Lower leg skin (tissue), 4 donors: ENCODE results near the gene MTLN. TPM values are rescaled to one million over a fixed set of nuclear protein-coding genes. Genes with fewer than 3 reads are reported as not detected.
"Not testable (repeated sequence)": the region's sequence is repeated elsewhere in the genome, so short reads cannot be mapped to it uniquely, and the experiment has no call there.

ENCODE experiments used
- DNase-seq, 2 donors: peaks; one replicate each; pipeline ENCODE4 v3.0.0-alpha.2; 2019; ENCODE audit warnings: low spot score in 2 of 2
- H3K4me3 ChIP-seq: fragments of 200-600 bp; sonication (generic); 2 replicates; pipeline ENCODE4 v1.5.1; 2017; ENCODE audit warnings: mild to moderate bottlenecking, low read depth; ENCODE audit not compliant: poor library complexity, severe bottlenecking
- CTCF ChIP-seq, 3 donors: fragments of 450-650 bp; IDR thresholded peaks; one replicate each; pipeline ENCODE4 v1.5.1; 2016; ENCODE audit warnings: antibody characterized with exemption in 3 of 3, mild to moderate bottlenecking in 3 of 3, moderate library complexity in 2 of 3
- POLR2A ChIP-seq, 2 donors: fragments of 450-650 bp; IDR thresholded peaks; one replicate each; pipeline ENCODE4 v1.6.1; 2016 to 2017; ENCODE audit warnings: antibody characterized with exemption in 2 of 2, mild to moderate bottlenecking in 1 of 2, moderate library complexity in 1 of 2
- WGBS, 2 donors: methylation state at CpG; one replicate each; pipeline ENCODE4 v1.1.5; 2018; 5-methylcytosine and 5-hydroxymethylcytosine counted together
- intact Hi-C: fragments of 100-400 bp; cut with DNase I; formaldehyde crosslinking; loops from one replicate; pipeline ENCODE4 v1.15.0; 2023; ENCODE audit warnings: low total_unique reads
- total RNA-seq, 4 donors: library from RNA; depleted of rRNA; stranded (reverse); fragments of >200 nt; gene quantifications; one replicate each; pipeline ENCODE4 v1.1.0, GENCODE V29; 2016

The MTLN gene
- total RNA-seq, 4 donors from 2014 or later = 49.6 to 138 (median 67.7) TPM

- DNase-seq = no peak
- no peak overlapping the region for H3K4me3 ChIP-seq
- WGBS, 2 donors = 74 to 75% methylated on average over 2 of the region's 2 CpGs
- intact Hi-C loops = no loop called here
- TF ChIP-seq POLR2A (IDR thresholded peaks at IDR 0.05) (no peak), CTCF (IDR thresholded peaks at IDR 0.05) (no peak)
Measured at GRCh38 chr2:110215091-110215490, 2.7 kb upstream of the MTLN start.

- DNase-seq, intact Hi-C loops, H3K4me3 ChIP-seq: not testable (repeated sequence)
- 75 to 78% methylated on average over 3 of the region's 3 CpGs for WGBS, 2 donors
Measured at GRCh38 chr2:110213522-110213921, 1.2 kb upstream of the MTLN start.

- whole genome bisulfite sequencing, 2 donors = 35 to 55% methylated on average over 3 of the region's 3 CpGs
- no peak for DNase-seq
- intact Hi-C loops = no loop called here
- TF ChIP-seq CTCF (IDR thresholded peaks at IDR 0.05) (no peak), POLR2A (IDR thresholded peaks at IDR 0.05) (no peak)
- H3K4me3 ChIP-seq = no peak overlapping the region
Measured at GRCh38 chr2:110205660-110206455, 6.5 kb downstream of the MTLN start.

GRCh38 chr2:110204408-110205385 is 7.7 kb downstream of the MTLN start, which contains the start of gene NPHP1:
Gene NPHP1 (minus strand): TSS chr2:110205013. CDS start chr2:110204968, 45 bp downstream.
- TF ChIP-seq CTCF (IDR thresholded peaks at IDR 0.05) = no peak
- no peak for TF ChIP-seq POLR2A (IDR thresholded peaks at IDR 0.05)
- WGBS, 2 donors = 1% methylated on average over 35 to 43 of the region's 43 CpGs
- intact Hi-C loops = no loop called here

GRCh38 chr2:110198016-110198415 is 14.3 kb downstream of the MTLN start:
- intact Hi-C loops = no loop called here
- WGBS, 2 donors = 73 to 81% methylated on average over 3 of the region's 3 CpGs
- no peak for DNase-seq
- TF ChIP-seq POLR2A (IDR thresholded peaks at IDR 0.05) (no peak), CTCF (IDR thresholded peaks at IDR 0.05) (no peak)
- no peak overlapping the region for H3K4me3 ChIP-seq

More at GRCh38 chr2:110204408-110205385, 7.7 kb downstream of the MTLN start, which contains the start of gene NPHP1:
- DNase-seq = peak; percentile 80 to 97
- peak within 1 kb of the TSS; percentile 44 for H3K4me3 ChIP-seq

GRCh38 chr2:110197452-110197851 is 14.9 kb downstream of the MTLN start:
- no peak overlapping the region for H3K4me3 ChIP-seq
- DNase-seq = no peak
- 83 to 84% methylated on average over 4 of the region's 4 CpGs for WGBS, 2 donors
- TF ChIP-seq CTCF (IDR thresholded peaks at IDR 0.05) = no peak
- TF ChIP-seq POLR2A (IDR thresholded peaks at IDR 0.05) = no peak
- intact Hi-C loops = no loop called here

- WGBS, 2 donors = 96 to 97% methylated on average over 20 to 23 of the region's 23 CpGs
- H3K4me3 ChIP-seq, intact Hi-C loops, DNase-seq: not testable (repeated sequence)
Measured at GRCh38 chr2:110190169-110190568, 22.2 kb downstream of the MTLN start.
